ENCODE results near the gene RELA. TPM values are rescaled to one million over a fixed set of nuclear protein-coding genes. Genes with fewer than 3 reads are reported as not detected.

RELA gene
- total and polyA plus RNA-seq, 2 donors (not counting 3 experiments of a cell fraction or from before 2014, with no cell fraction given) = 78.7 to 105 TPM

DNA sequence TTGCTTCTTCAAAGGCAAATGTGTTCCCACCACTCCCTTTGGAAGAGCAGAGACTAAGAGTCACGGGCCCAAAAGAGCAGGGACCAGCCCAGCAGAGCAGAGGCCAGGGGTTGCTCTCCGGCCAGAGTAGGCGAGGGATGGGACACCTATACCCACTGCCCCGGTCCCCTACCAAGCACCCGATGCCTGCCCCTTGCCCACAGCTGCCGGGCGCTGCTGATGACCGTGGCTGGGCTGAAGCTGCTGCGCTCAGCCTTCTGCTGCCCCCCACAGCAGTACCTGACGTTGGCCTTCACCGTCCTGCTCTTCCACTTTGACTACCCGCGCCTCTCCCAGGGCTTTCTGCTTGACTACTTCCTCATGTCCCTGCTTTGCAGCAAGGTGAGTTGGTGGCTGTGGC lies 35.5 kb downstream of the RELA start:
- Histone ChIP-seq H3K4me2 (ENCODE audit: insufficient read depth, low read length) (no peak overlapping the region), H2AFZ (ENCODE audit: low read depth, low read length) (no peak overlapping the region), H3K27me3 (ENCODE audit: control insufficient read depth in 2 of 2, insufficient read depth in 2 of 2, low read length in 2 of 2) (no peaks in the 10 kb centered on the region), H3K4me3 (replicated peaks in 1 of 3; ENCODE audit: insufficient read depth in 1 of 3, low read depth in 1 of 3, low read length in 3 of 3) (no peak overlapping the region), H3K9me1 (replicated peaks; ENCODE audit: control insufficient read depth, extremely low read depth, insufficient read depth, low read length) (no peaks in the 10 kb centered on the region), H4K20me1 (replicated peaks; ENCODE audit: control insufficient read depth, extremely low read depth, insufficient read depth, low read length) (no peaks in the 10 kb centered on the region), H3K9me3 (replicated peaks; ENCODE audit: control insufficient read depth, insufficient read depth, low read length) (no peaks in the 10 kb centered on the region), H3K9ac (replicated peaks; ENCODE audit: extremely low read depth, insufficient read depth, low read length) (no peak overlapping the region), H3K36me3 (ENCODE audit: control insufficient read depth in 2 of 2, extremely low read depth in 1 of 2, insufficient read depth in 2 of 2, low read length in 2 of 2) (peaks cover 21 to 69% of the 10 kb centered on the region in 2 experiments), H3K27ac (ENCODE audit: insufficient read depth, low read depth, low read length) (no peak overlapping the region), H3K79me2 (ENCODE audit: control insufficient read depth, insufficient read depth, low read length) (no peaks in the 10 kb centered on the region), H3K4me1 (ENCODE audit: control insufficient read depth, extremely low read depth, insufficient read depth, low read length) (no peaks in the 10 kb centered on the region)
- POLR2A ChIA-PET = interaction anchor here (0.9 kb wide), 1 partner anchor 11 kb away, joined by 3 read pairs; the partner anchor contains the start of gene SIPA1
- CTCF ChIA-PET = interaction anchor here (1.3 to 2.8 kb wide), 6 partner anchors 11 to 191 kb away, joined by 3 to 24 read pairs (median 12); partner anchors contain the start of genes AP5B1, PCNX3 and SIPA1
- TF ChIP-seq, protein P1, sequence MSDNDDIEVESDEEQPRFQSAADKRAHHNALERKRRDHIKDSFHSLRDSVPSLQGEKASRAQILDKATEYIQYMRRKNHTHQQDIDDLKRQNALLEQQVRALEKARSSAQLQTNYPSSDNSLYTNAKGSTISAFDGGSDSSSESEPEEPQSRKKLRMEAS (IDR thresholded peaks at IDR 0.05; ENCODE audit: insufficient read depth, insufficient read length) = no peak
- TF ChIP-seq POLR2AphosphoS5 (IDR thresholded peaks at IDR 0.05; ENCODE audit: insufficient read depth, low read depth, low read length) (no peak), GATA2 (IDR thresholded peaks at IDR 0.05; ENCODE audit: insufficient read depth, insufficient read length, low read depth, low read length) (no peak), EZH2 (IDR thresholded peaks at IDR 0.05; ENCODE audit: borderline replicate concordance, low read depth, low read length, severe bottlenecking) (no peak), POLR2A (IDR thresholded peaks at IDR 0.05; ENCODE audit: low read depth, low read length) (no peak), JUN (IDR thresholded peaks at IDR 0.05; ENCODE audit: borderline replicate concordance, insufficient read depth, insufficient read length, low read depth) (no peak), FOS (IDR thresholded peaks at IDR 0.05; ENCODE audit: borderline replicate concordance, insufficient read depth, low read length) (no peak), MYC (IDR thresholded peaks at IDR 0.05; ENCODE audit: low read depth, low read length) (no peak)
- dilution Hi-C loops (cut with MboI; ENCODE audit: extremely low pct_ligation_motif_present, low sequenced_read_pairs) (no loop called here), intact Hi-C loops (cut with micrococcal nuclease) (loop anchor here (2.0 kb wide), 2 partner anchors 142 to 192 kb away; no protein-coding TSS in a partner anchor)
- BruUV-seq (replicated peaks) = no TSS peak
- FAIRE-seq = no peak
- DNase-seq (ENCODE audit: low read depth, low spot score) = no peak

Measured in endothelial cell of umbilical vein (primary cell).